Measurements from ENCODE around the gene BCL2. TPM values are rescaled to one million over a fixed set of nuclear protein-coding genes. Genes with fewer than 3 reads are reported as not detected.
A peak's percentile ranks its signal among the peaks of the same experiment; 100 is the strongest.

Gene BCL2
- total RNA-seq, 4 donors from 2014 or later, result 16.2 to 54.5 (median 20.7) TPM

- H3K27me3 ChIP-seq, result no peaks in the 10 kb centered on the region
- H3K27ac ChIP-seq, result no peak overlapping the region
- DNase-seq, result no peak
- H3K36me3 ChIP-seq, result no peaks in the 10 kb centered on the region
- H3K4me3 ChIP-seq, result no peak overlapping the region
- no peaks in the 10 kb centered on the region for H3K9me3 ChIP-seq
- TF ChIP-seq POLR2A (IDR thresholded peaks at IDR 0.05), result no peak
- TF ChIP-seq, protein P1, sequence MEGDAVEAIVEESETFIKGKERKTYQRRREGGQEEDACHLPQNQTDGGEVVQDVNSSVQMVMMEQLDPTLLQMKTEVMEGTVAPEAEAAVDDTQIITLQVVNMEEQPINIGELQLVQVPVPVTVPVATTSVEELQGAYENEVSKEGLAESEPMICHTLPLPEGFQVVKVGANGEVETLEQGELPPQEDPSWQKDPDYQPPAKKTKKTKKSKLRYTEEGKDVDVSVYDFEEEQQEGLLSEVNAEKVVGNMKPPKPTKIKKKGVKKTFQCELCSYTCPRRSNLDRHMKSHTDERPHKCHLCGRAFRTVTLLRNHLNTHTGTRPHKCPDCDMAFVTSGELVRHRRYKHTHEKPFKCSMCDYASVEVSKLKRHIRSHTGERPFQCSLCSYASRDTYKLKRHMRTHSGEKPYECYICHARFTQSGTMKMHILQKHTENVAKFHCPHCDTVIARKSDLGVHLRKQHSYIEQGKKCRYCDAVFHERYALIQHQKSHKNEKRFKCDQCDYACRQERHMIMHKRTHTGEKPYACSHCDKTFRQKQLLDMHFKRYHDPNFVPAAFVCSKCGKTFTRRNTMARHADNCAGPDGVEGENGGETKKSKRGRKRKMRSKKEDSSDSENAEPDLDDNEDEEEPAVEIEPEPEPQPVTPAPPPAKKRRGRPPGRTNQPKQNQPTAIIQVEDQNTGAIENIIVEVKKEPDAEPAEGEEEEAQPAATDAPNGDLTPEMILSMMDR (IDR thresholded peaks at IDR 0.05), result no peak
- H3K4me1 ChIP-seq, result peaks cover 0 to 14% (median 0%) of the 10 kb centered on the region in 4 donors
Measured at GRCh38 chr18:63254716-63255399, 64.7 kb downstream of the BCL2 start.

GRCh38 chr18:63253428-63254372, 65.9 kb downstream of the BCL2 start:
- no peak for TF ChIP-seq POLR2A (IDR thresholded peaks at IDR 0.05)
- TF ChIP-seq, protein P1 (IDR thresholded peaks at IDR 0.05), result no peak
- Histone ChIP-seq H3K4me3 (no peak overlapping the region), H3K27ac (peak overlapping the region in 2 of 4 donors; percentile 37 to 48), H3K4me1 (peaks cover 0 to 11% (median 0%) of the 10 kb centered on the region in 4 donors), H3K36me3 (no peaks in the 10 kb centered on the region), H3K9me3 (no peaks in the 10 kb centered on the region), H3K27me3 (no peaks in the 10 kb centered on the region)
- DNase-seq, result no peak

GRCh38 chr18:63253014-63253413, 66.6 kb downstream of the BCL2 start:
- Histone ChIP-seq H3K36me3 (no peaks in the 10 kb centered on the region), H3K27me3 (no peaks in the 10 kb centered on the region), H3K9me3 (no peaks in the 10 kb centered on the region), H3K27ac (peak overlapping the region in 2 of 4 donors; percentile 37 to 48), H3K4me1 (peaks cover 0 to 11% (median 0%) of the 10 kb centered on the region in 4 donors), H3K4me3 (peak overlapping the region in 1 of 4 donors; percentile 8)
- DNase-seq, result no peak
- TF ChIP-seq, protein P1 (IDR thresholded peaks at IDR 0.05), result no peak
- TF ChIP-seq POLR2A (IDR thresholded peaks at IDR 0.05), result no peak

GRCh38 chr18:63249771-63250170, 69.8 kb downstream of the BCL2 start:
- Histone ChIP-seq H3K27me3 (no peaks in the 10 kb centered on the region), H3K4me1 (peaks cover 0 to 11% (median 0%) of the 10 kb centered on the region in 4 donors), H3K36me3 (no peaks in the 10 kb centered on the region), H3K9me3 (no peaks in the 10 kb centered on the region), H3K4me3 (no peak overlapping the region), H3K27ac (peak overlapping the region in 1 of 4 donors; percentile 0)
- TF ChIP-seq, protein P1 (IDR thresholded peaks at IDR 0.05), result no peak
- no peak for TF ChIP-seq POLR2A (IDR thresholded peaks at IDR 0.05)
- no peak for DNase-seq

DNA sequence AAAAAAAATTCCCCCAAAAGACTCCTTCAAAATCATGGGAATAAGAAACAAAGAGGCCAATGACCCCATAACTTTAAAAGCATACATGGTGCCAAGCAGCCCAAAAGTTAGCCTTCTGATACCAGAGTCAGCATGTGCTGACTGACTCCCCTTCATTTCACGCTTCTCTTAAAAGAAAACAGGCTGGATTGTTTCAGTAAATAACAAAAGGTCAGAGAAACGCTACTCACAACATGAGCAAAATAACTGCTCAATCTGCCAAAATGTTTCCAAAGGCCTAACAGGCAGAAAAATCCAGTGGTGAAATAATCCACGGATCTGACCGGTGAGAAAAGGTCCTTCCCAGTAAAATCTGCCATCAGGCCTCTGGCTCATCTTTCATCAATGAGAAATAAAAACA, 71.6 kb downstream of the BCL2 start:
- H3K4me1 ChIP-seq, result peaks cover 0 to 6% (median 0%) of the 10 kb centered on the region in 4 donors
- DNase-seq, result no peak
- TF ChIP-seq, protein P1 (IDR thresholded peaks at IDR 0.05), result no peak
- no peak for TF ChIP-seq POLR2A (IDR thresholded peaks at IDR 0.05)
- H3K27ac ChIP-seq, result no peak overlapping the region
- no peaks in the 10 kb centered on the region for H3K27me3 ChIP-seq
- no peaks in the 10 kb centered on the region for H3K36me3 ChIP-seq
- H3K4me3 ChIP-seq, result no peak overlapping the region
- no peaks in the 10 kb centered on the region for H3K9me3 ChIP-seq

Data from Peyer's patch (tissue), 4 donors.